Ishikawa (cell line): ENCODE measurements around the gene TPGS2.

Source experiments
- CEBPB ChIP-seq: IDR thresholded peaks from 2 replicates; pipeline ENCODE4 v1.6.1; 2012
- CREB1 ChIP-seq: IDR thresholded peaks from 2 replicates; pipeline ENCODE4 v1.6.1; 2012; ENCODE audit warnings: low read depth
- EGR1 ChIP-seq: IDR thresholded peaks from 2 replicates; pipeline ENCODE4 v1.6.1; 2012
- EP300 ChIP-seq: IDR thresholded peaks from 2 replicates; pipeline ENCODE4 v1.6.1; 2012; ENCODE audit warnings: borderline replicate concordance
- FOXM1 ChIP-seq: IDR thresholded peaks from 2 replicates; pipeline ENCODE4 v1.6.1; 2012; ENCODE audit warnings: low read depth, borderline replicate concordance
- MAX ChIP-seq: IDR thresholded peaks from 2 replicates; pipeline ENCODE4 v1.6.1; 2012
- NFIC ChIP-seq: IDR thresholded peaks from 2 replicates; pipeline ENCODE4 v1.6.1; 2012
- RAD21 ChIP-seq: IDR thresholded peaks from 2 replicates; pipeline ENCODE4 v1.6.1; 2012; ENCODE audit warnings: low read depth
- REST ChIP-seq: IDR thresholded peaks from 2 replicates; pipeline ENCODE4 v1.6.1; 2012; ENCODE audit warnings: low read depth, mild to moderate bottlenecking
- TAF1 ChIP-seq: IDR thresholded peaks from 2 replicates; pipeline ENCODE4 v1.6.1; 2012; ENCODE audit warnings: low read depth, mild to moderate bottlenecking
- TCF12 ChIP-seq: IDR thresholded peaks from 2 replicates; pipeline ENCODE4 v1.6.1; 2012; ENCODE audit warnings: low read depth
- TEAD4 ChIP-seq: IDR thresholded peaks from 2 replicates; pipeline ENCODE4 v1.6.1; 2012
- USF1 ChIP-seq: IDR thresholded peaks from 2 replicates; pipeline ENCODE4 v1.6.1; 2012
- YY1 ChIP-seq: IDR thresholded peaks from 2 replicates; pipeline ENCODE4 v1.6.1; 2012; ENCODE audit warnings: low read depth
- ZBTB7A ChIP-seq: IDR thresholded peaks from 2 replicates; pipeline ENCODE4 v1.6.1; 2012; ENCODE audit warnings: low read depth

TPGS2 gene

GRCh38 chr18:36775396-36775795 lies 53.4 kb downstream of the TPGS2 start:
- no peak for TF ChIP-seq TCF12
- no peak for TF ChIP-seq EGR1
- TF ChIP-seq MAX, result no peak
- TF ChIP-seq USF1, result no peak
- TF ChIP-seq CREB1, result no peak
- no peak for TF ChIP-seq YY1
- no peak for TF ChIP-seq RAD21
- no peak for TF ChIP-seq REST
- no peak for TF ChIP-seq EP300
- no peak for TF ChIP-seq TAF1
- TF ChIP-seq NFIC, result no peak
- TF ChIP-seq FOXM1, result no peak
- TF ChIP-seq ZBTB7A, result no peak
- TF ChIP-seq CEBPB, result no peak
- TF ChIP-seq TEAD4, result no peak

- TF ChIP-seq FOXM1, result no peak
- TF ChIP-seq CEBPB, result no peak
- no peak for TF ChIP-seq EGR1
- TF ChIP-seq TCF12, result no peak
- no peak for TF ChIP-seq ZBTB7A
- no peak for TF ChIP-seq USF1
- TF ChIP-seq NFIC, result no peak
These were observed 56.5 kb downstream of the TPGS2 start for GRCh38 chr18:36772241-36772723.

GRCh38 chr18:36771245-36771644 lies 57.6 kb downstream of the TPGS2 start:
- no peak for TF ChIP-seq REST
- TF ChIP-seq CEBPB, result no peak
- no peak for TF ChIP-seq RAD21
- TF ChIP-seq EGR1, result no peak
- TF ChIP-seq USF1, result no peak
- no peak for TF ChIP-seq MAX

GRCh38 chr18:36770315-36770946 lies 58.4 kb downstream of the TPGS2 start:
- TF ChIP-seq YY1 (no peak), RAD21 (no peak), MAX (no peak), NFIC (no peak), FOXM1 (no peak), CEBPB (no peak), REST (no peak), TAF1 (no peak), TCF12 (no peak)
